Stimulated activated CD8-positive, alpha-beta memory T cell treated with anti-CD3 and anti-CD28 coated beads, Interleukin-7, amount 100 ng/mL, for 4 hours (primary cell): ENCODE results near the gene POLR2H.

Experiments
- DNase-seq, 2 donors: peaks; one replicate each; pipeline ENCODE4 v3.0.0-alpha.2; 2020; ENCODE audit warnings: low read depth in 2 of 2

Gene POLR2H

DNA sequence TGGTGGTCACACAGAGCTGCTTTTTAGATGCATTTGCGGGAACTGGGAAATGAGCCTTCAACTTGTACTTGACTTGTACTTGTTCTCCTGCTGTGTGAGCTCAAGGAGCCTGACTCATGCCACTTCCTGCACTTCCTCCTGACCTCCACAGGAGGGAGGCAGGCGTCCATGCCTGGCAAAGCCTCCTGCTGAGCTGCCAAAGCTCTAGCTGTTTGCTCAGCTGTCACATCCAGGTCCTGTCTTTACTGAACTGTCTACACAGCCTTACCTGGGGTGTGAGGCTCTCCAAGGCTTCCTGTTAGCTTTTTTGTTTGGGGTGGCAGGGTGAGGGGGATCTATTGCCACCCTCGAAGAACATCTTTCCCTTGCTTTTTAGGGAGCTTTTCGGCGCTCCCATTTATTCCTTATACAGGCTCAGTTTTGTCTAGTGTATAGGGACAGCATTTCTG lies 10.1 kb downstream of the POLR2H start:
- peak in 1 of 2 donors; percentile 30 for DNase-seq

GRCh38 chr3:184372296-184372821 lies 10.8 kb downstream of the POLR2H start:
- no peak for DNase-seq

DNA sequence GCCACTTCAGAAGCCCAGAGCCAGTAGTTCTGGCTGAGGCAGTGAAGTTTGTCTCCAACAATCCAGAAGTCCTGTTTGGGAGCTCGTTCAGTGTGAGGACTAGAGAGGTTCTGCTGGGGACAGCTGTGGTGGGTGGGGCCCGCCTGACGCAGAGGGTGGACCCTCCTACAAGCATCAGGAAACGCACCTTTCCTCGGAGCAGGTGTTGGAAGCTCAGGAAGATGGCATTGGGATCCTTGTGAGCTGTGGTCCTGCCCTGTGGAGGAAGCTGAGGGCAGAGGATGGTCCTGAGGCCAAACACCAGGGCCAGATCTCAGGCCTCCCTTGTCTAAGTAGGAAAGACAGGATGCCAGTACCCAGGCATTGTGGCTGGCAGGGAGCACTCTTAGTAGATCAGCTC lies 11.4 kb downstream of the POLR2H start:
- no peak for DNase-seq

GRCh38 chr3:184373422-184373821 lies 11.9 kb downstream of the POLR2H start:
- no peak for DNase-seq

DNA sequence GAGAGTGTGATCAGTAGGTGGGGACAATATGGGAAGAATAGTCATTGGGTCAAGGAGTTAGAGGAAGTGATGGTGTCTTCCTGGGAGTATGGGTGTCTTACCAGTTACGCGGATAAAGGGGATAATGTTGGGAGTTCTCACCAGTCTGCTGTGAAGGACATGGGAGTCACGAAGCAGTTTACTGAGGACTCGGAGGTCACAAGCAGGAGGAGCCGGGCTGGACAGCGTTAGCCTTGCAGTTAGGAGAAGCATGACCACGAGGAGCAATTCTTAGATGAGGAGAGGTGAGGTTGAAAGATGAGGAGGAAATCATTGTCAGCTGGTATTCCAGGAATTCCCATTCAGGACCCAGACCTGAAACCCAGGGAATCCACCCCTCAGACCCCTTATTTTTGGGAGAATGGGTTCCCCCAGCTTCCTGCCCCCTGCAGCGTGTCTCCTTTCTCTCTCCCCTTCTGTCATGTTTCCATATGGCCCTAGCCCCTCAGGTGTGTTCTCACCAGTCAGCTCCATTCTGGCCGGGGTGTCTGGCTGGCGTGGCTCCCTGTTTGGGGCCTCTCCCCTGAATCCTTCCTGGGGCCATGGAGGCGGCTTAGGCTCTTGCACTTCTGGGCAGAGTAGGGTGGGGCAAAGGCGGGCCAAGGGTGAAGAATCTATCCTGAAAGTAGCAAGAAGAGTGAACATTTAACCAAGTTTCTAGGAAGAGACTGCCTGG lies 14.4 kb downstream of the POLR2H start:
- DNase-seq, result no peak

DNA sequence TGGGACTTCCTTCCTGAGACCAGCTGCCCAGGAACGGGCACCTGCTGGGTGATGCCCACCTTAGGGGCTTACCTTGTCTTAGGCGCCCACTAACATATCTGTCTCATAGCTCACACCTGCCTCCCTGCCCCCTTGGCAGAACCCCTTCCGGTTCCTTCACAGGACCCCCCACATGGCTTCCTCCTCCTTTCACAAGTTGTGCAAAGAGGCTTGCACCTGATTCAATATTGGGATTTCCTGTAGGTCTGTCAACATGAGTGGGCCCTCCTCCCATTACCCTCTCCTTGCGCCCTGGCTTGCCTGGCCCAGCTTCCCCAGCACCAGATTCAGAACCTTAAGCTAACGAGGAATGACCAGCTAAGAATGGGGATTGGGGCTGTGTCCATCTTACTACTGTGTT lies 15.9 kb downstream of the POLR2H start:
- DNase-seq, result no peak

GRCh38 chr3:184377882-184378445 lies 16.5 kb downstream of the POLR2H start, which contains the start of gene THPO:
Gene THPO, minus strand, starts transcription at chr3:184378207. Its CDS starts 1,948 bp downstream, at chr3:184376259.
- no peak for DNase-seq

GRCh38 chr3:184378651-184379357 lies 17.3 kb downstream of the POLR2H start:
- DNase-seq, result no peak

GRCh38 chr3:184379358-184380184 lies 18.1 kb downstream of the POLR2H start, which contains the start of gene CHRD:
Gene CHRD, plus strand, starts transcription at chr3:184380054. Its CDS starts 265 bp downstream, at chr3:184380319.
- no peak for DNase-seq

DNA sequence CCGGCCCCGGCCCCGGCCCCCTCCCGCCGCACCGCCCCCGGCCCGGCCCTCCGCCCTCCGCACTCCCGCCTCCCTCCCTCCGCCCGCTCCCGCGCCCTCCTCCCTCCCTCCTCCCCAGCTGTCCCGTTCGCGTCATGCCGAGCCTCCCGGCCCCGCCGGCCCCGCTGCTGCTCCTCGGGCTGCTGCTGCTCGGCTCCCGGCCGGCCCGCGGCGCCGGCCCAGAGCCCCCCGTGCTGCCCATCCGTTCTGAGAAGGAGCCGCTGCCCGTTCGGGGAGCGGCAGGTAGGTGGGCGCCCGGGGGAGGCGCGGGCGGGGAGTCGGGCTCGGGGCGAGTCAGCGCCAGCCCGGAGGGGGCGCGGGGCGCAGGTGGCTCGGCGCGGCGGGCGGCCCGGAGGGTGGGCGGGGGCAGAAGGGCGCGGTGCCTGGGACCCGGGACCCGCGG lies 18.7 kb downstream of the POLR2H start:
- peak in 1 of 2 donors; percentile 15 for DNase-seq

- no peak for DNase-seq
Observed at GRCh38 chr3:184380627-184381260, 19.2 kb downstream of the POLR2H start.

- DNase-seq, result no peak
Observed at GRCh38 chr3:184381261-184382224, 20.0 kb downstream of the POLR2H start.

- no peak for DNase-seq
Observed at GRCh38 chr3:184382326-184383032, 21.0 kb downstream of the POLR2H start.

DNA sequence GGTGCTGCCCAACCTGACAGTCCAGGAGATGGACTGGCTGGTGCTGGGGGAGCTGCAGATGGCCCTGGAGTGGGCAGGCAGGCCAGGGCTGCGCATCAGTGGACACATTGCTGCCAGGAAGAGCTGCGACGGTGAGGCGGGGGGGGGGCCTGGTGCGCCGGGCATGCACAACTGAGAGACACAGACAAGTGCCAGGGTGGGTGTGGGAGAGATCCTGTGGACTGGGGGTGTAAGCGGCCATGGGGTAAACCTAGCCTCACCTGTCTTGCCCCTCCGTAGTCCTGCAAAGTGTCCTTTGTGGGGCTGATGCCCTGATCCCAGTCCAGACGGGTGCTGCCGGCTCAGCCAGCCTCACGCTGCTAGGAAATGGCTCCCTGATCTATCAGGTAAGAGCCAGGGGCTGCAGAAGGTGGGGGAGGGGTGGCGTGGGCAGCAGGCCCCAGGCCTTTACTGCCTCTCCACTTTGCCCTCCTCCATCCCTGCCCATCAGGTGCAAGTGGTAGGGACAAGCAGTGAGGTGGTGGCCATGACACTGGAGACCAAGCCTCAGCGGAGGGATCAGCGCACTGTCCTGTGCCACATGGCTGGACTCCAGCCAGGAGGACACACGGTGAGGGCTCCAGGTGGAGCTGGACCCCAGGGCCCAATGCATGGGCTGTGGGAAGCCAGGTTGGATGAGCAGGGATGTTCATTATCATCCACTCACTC lies 21.7 kb downstream of the POLR2H start:
- DNase-seq, result no peak

- no peak for DNase-seq
Observed at GRCh38 chr3:184384342-184384741, 22.8 kb downstream of the POLR2H start.

GRCh38 chr3:184384856-184385422 lies 23.4 kb downstream of the POLR2H start:
- no peak for DNase-seq

GRCh38 chr3:184386047-184386806 lies 24.7 kb downstream of the POLR2H start:
- no peak for DNase-seq
